ENCODE data around the gene RIOK1. TPM values are rescaled to one million over a fixed set of nuclear protein-coding genes. Genes with fewer than 3 reads are reported as not detected.

RIOK1 gene
- total and polyA plus RNA-seq, 2 of the 13 experiments (the other 11 are each of a cell fraction or from before 2014, with no cell fraction given), result 9.4 to 37.8 TPM

GRCh38 chr6:7463785-7464184 lies 74.2 kb downstream of the RIOK1 start (continued):
- TF ChIP-seq PATZ1 (CRISPR knock-in tag; IDR thresholded peaks at IDR 0.05) (peak; percentile 39; the same call in 1 of the 2 replicates), ZMYM4 (CRISPR knock-in tag; IDR thresholded peaks at IDR 0.05) (0 out of 2 replicates have a peak, but pooled peaks have one; percentile 27), AKAP8 (CRISPR knock-in tag; IDR thresholded peaks at IDR 0.05) (no peak), REPIN1 (CRISPR knock-in tag; IDR thresholded peaks at IDR 0.05; ENCODE audit: borderline replicate concordance, low read depth) (0 out of 2 replicates have a peak, but pooled peaks have one; percentile 20), ZNF329 (CRISPR knock-in tag; IDR thresholded peaks at IDR 0.05; ENCODE audit: low read depth) (no peak), EP300 (IDR thresholded peaks at IDR 0.05; ENCODE audit: low read depth in 2 of 2, low read length in 2 of 2) (peak in 1 of 2 experiments; percentile 73; a peak in 2 of 4 replicates), EP300 (CRISPR knock-in tag; IDR thresholded peaks at IDR 0.05; ENCODE audit: borderline replicate concordance) (peak; percentile 69; the same call in 1 of the 2 replicates), ZNF383 (CRISPR knock-in tag; IDR thresholded peaks at IDR 0.05; ENCODE audit: borderline replicate concordance) (no peak), HNF4G (IDR thresholded peaks at IDR 0.05; ENCODE audit: borderline replicate concordance, low read depth, low read length) (peak; percentile 80; the same call in 1 of the 2 replicates), HNF4G (CRISPR knock-in tag; IDR thresholded peaks at IDR 0.05; ENCODE audit: borderline replicate concordance, low read depth) (0 out of 2 replicates have a peak, but pooled peaks have one; percentile 27), FUBP1 (CRISPR knock-in tag; IDR thresholded peaks at IDR 0.05; ENCODE audit: borderline replicate concordance) (no peak), RXRA (CRISPR knock-in tag; IDR thresholded peaks at IDR 0.05) (peak; percentile 41; the same call in 1 of the 2 replicates), HNF4A (CRISPR knock-in tag; IDR thresholded peaks at IDR 0.05) (peak; percentile 88), RCOR2 (CRISPR knock-in tag; IDR thresholded peaks at IDR 0.05) (peak; percentile 53; the same call in 1 of the 2 replicates), HMG20A (CRISPR knock-in tag; IDR thresholded peaks at IDR 0.05; ENCODE audit: borderline replicate concordance) (peak; percentile 60; the same call in 1 of the 2 replicates), AHDC1 (CRISPR knock-in tag; IDR thresholded peaks at IDR 0.05; ENCODE audit: borderline replicate concordance) (peak; percentile 41; the same call in 1 of the 2 replicates), FOXC1 (CRISPR knock-in tag; IDR thresholded peaks at IDR 0.05; ENCODE audit: borderline replicate concordance) (0 out of 2 replicates have a peak, but pooled peaks have one; percentile 32), ISL2 (CRISPR knock-in tag; IDR thresholded peaks at IDR 0.05) (peak; percentile 64; the same call in 1 of the 2 replicates), CBX5 (CRISPR knock-in tag; IDR thresholded peaks at IDR 0.05; ENCODE audit: borderline replicate concordance) (peak; percentile 52; the same call in 1 of the 2 replicates)

All from HepG2 (cell line).